OCI-LY3 (cell line): Measurements from ENCODE around the gene PIEZO2.

Experiments
- CTCF ChIP-seq: fragments of 200-600, 300-600 bp; sonication (generic); IDR thresholded peaks from 2 replicates; pipeline ENCODE4 v1.5.1; 2014; ENCODE audit warnings: antibody characterized with exemption, low read length, low read depth
- EZH2phosphoT487 ChIP-seq: fragments of 200-600 bp; shearing (Covaris generic); IDR thresholded peaks from 2 replicates; pipeline ENCODE4 v1.6.1; 2018; ENCODE audit warnings: antibody characterized with exemption, mixed run types, low read depth

DNA sequence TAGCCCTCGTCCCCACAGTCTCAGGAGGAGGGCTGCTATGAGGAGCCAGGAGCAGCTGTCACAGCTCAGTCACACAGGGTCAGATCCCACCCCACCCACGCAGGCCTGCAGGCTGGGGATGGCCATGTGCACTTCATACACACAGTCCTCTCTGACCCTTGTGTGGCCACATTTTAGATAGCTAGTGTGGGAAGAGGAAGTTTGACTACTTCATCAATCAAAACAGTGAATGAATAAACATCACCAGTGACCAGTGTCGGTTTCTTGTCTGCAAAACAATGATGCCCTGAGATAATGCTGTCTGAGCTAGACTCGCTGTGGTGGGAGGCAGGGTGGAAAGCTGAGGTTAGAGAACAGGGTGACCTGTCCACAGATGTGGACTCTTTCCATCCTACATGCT, 107.1 kb downstream of the PIEZO2 start:
- TF ChIP-seq CTCF (no peak), EZH2phosphoT487 (no peak)
